OCI-LY7 (cell line): ENCODE measurements around the gene GCSAM. TPM values are rescaled to one million over a fixed set of nuclear protein-coding genes. Genes with fewer than 3 reads are reported as not detected.

ENCODE experiments used
- BruUV-seq: library from RNA; stranded (reverse); fragments of 400-500 nt; replicated peaks from 2 replicates; lab custom pipeline; 2021; lab: Mats Ljungman, UMichigan
- CTCF ChIA-PET: fragments of 300-600 bp; sonication (Branson Sonifier 250); formaldehyde crosslinking; loops from one replicate; lab custom pipeline; 2022; ENCODE audit warnings: antibody characterized with exemption; ENCODE audit not compliant: unreplicated experiment; lab: Charles Lee
- POLR2A ChIA-PET: fragments of 300-600 bp; sonication (Branson Sonifier 250); formaldehyde crosslinking; loops from one replicate; lab custom pipeline; 2022; ENCODE audit warnings: antibody characterized with exemption; lab: Charles Lee
- DNase-seq: peaks from one replicate; pipeline ENCODE4 v3.0.0-alpha.2; 2015; ENCODE audit warnings: low spot score
- H2AFZ ChIP-seq: fragments of 200-600 bp; sonication (generic), shearing (Covaris generic); 2 replicates; pipeline ENCODE4 v1.6.1; 2014; ENCODE audit warnings: mild to moderate bottlenecking, antibody characterized with exemption, low read length, moderate library complexity
- H3K27ac ChIP-seq: fragments of 200-600 bp; sonication (generic); 2 replicates; pipeline ENCODE4 v1.5.1; 2014; ENCODE audit warnings: mixed run types, low read depth, mild to moderate bottlenecking, moderate library complexity, low read length, inconsistent platforms; ENCODE audit not compliant: poor library complexity, severe bottlenecking
- H3K36me3 ChIP-seq: fragments of 200-600 bp; sonication (generic); 2 replicates; pipeline ENCODE4 v1.6.1; 2014; ENCODE audit warnings: mild to moderate bottlenecking, antibody characterized with exemption, low read length, moderate library complexity, mixed read lengths; ENCODE audit not compliant: insufficient read depth
- H3K4me1 ChIP-seq: fragments of 200-600 bp; sonication (generic); 2 replicates; pipeline ENCODE4 v1.5.1; 2014; ENCODE audit warnings: mild to moderate bottlenecking, low read length; ENCODE audit not compliant: insufficient read depth, poor library complexity, severe bottlenecking
- H3K4me2 ChIP-seq: fragments of 200-600 bp; sonication (generic); 2 replicates; pipeline ENCODE4 v1.6.1; 2014; ENCODE audit warnings: mild to moderate bottlenecking, low read length
- H3K4me3 ChIP-seq: fragments of 200-600 bp; sonication (generic); 2 replicates; pipeline ENCODE4 v1.5.1; 2014; ENCODE audit warnings: mild to moderate bottlenecking, low read depth, low read length; ENCODE audit not compliant: poor library complexity, severe bottlenecking
- H3K79me2 ChIP-seq: fragments of 200-600 bp; sonication (generic); 2 replicates; pipeline ENCODE4 v1.6.1; 2016; ENCODE audit warnings: low read depth, mild to moderate bottlenecking, low read length, moderate library complexity, mixed read lengths; ENCODE audit not compliant: insufficient read depth
- H3K9me2 ChIP-seq: fragments of 200-600 bp; sonication (generic); 2 replicates; pipeline ENCODE4 v1.6.1; 2016; ENCODE audit warnings: mild to moderate bottlenecking, low read length, mixed read lengths; ENCODE audit not compliant: insufficient read depth
- H3K9me3 ChIP-seq: fragments of 200-600 bp; sonication (generic); 2 replicates; pipeline ENCODE4 v1.6.1; 2014; ENCODE audit warnings: mild to moderate bottlenecking, mixed run types, low read length, mixed read lengths
- H4K20me1 ChIP-seq: fragments of 200-600 bp; sonication (generic); 2 replicates; pipeline ENCODE4 v1.6.1; 2014; ENCODE audit warnings: mild to moderate bottlenecking, antibody characterized with exemption, low read length, moderate library complexity, mixed read lengths; ENCODE audit not compliant: insufficient read depth
- CTCF ChIP-seq: fragments of 200-600 bp; sonication (generic); conservative IDR thresholded peaks from 2 replicates; pipeline ENCODE4 v1.5.1; 2014; ENCODE audit warnings: mild to moderate bottlenecking, antibody characterized with exemption, low read length, moderate library complexity, mixed read lengths
- EZH2phosphoT487 ChIP-seq: fragments of 200-600 bp; sonication (generic); IDR thresholded peaks from 2 replicates; pipeline ENCODE4 v1.6.1; 2018; ENCODE audit warnings: low read depth, borderline replicate concordance, mild to moderate bottlenecking, mixed run types, antibody characterized with exemption, low read length, moderate library complexity, mixed read lengths
- intact Hi-C: fragments of 100-400 bp; cut with micrococcal nuclease; formaldehyde crosslinking; loops from one replicate; pipeline ENCODE4 v1.10.0; 2022; ENCODE audit not compliant: unreplicated experiment
- total RNA-seq, 2 experiments: library from RNA; depleted of rRNA in 1 of 2; stranded (reverse); fragments of >200 nt in 1 of 2; shearing (Covaris generic) in 1 of 2; gene quantifications; 2 replicates each; pipeline ENCODE4 v1.2.3, GENCODE V29; 2014 to 2022

GCSAM gene
- total RNA-seq, 2 experiments from 2014 or later = 193 to 195 TPM

GRCh38 chr3:112134335-112135124, 1.5 kb upstream of the GCSAM start:
- TF ChIP-seq EZH2phosphoT487 (no peak), CTCF (no peak)

GRCh38 chr3:112133626-112134334, 732 bp upstream of the GCSAM start:
- H3K79me2 ChIP-seq = peaks cover 68% of the 10 kb centered on the region
- H3K4me3 ChIP-seq = peak overlapping the region; percentile 86
- no peaks in the 10 kb centered on the region for H4K20me1 ChIP-seq
- ChIA-PET POLR2A (interaction anchor here (0.6 to 16.9 kb wide), 11 partner anchors 9 to 782 kb away, joined by 3 to 566 read pairs (median 5); partner anchors contain the start of genes ATG3, BTLA and SLC35A5), CTCF (no interaction called here)
- BruUV-seq = TSS peak; percentile 41
- H3K4me1 ChIP-seq = peaks cover 80% of the 10 kb centered on the region
- peak overlapping the region; percentile 99 for H3K27ac ChIP-seq
- TF ChIP-seq EZH2phosphoT487 (no peak), CTCF (no peak)
- intact Hi-C loops = loop anchor here (2.0 kb wide), 1 partner anchor 365 kb away; the partner anchor contains the start of gene BTLA
- no peaks in the 10 kb centered on the region for H3K9me3 ChIP-seq
- no peak overlapping the region; the same call in 1 of the 2 replicates for H2AFZ ChIP-seq
- H3K36me3 ChIP-seq = peaks cover 34% of the 10 kb centered on the region
- H3K4me2 ChIP-seq = peak overlapping the region; percentile 99
- DNase-seq = peak; percentile 78
- H3K9me2 ChIP-seq = no peaks in the 10 kb centered on the region

More at GRCh38 chr3:112134335-112135124, 1.5 kb upstream of the GCSAM start:
- Histone ChIP-seq H3K9me3 (no peaks in the 10 kb centered on the region), H4K20me1 (no peaks in the 10 kb centered on the region), H3K36me3 (peaks cover 30% of the 10 kb centered on the region), H3K4me1 (peaks cover 80% of the 10 kb centered on the region), H2AFZ (peak overlapping the region; percentile 95; the same call in 1 of the 2 replicates), H3K9me2 (no peaks in the 10 kb centered on the region), H3K4me3 (peak overlapping the region; percentile 86), H3K27ac (peak overlapping the region; percentile 99), H3K79me2 (peaks cover 65% of the 10 kb centered on the region), H3K4me2 (peak overlapping the region; percentile 99)
- POLR2A ChIA-PET = interaction anchor here (1.0 to 16.9 kb wide), 5 partner anchors 9 to 545 kb away, joined by 3 to 566 read pairs (median 70); no protein-coding TSS in a partner anchor
- CTCF ChIA-PET = no interaction called here
- DNase-seq = peak; percentile 44
- intact Hi-C loops = loop anchor here (5.0 kb wide), 1 partner anchor 428 kb away; the partner anchor contains the start of genes ATG3 and SLC35A5
- no TSS peak for BruUV-seq
